ENCODE results near the gene DCDC2. TPM values are rescaled to one million over a fixed set of nuclear protein-coding genes. Genes with fewer than 3 reads are reported as not detected.
A peak's percentile ranks its signal among the peaks of the same experiment; 100 is the strongest.
"Not testable (repeated sequence)": the region's sequence is repeated elsewhere in the genome, so short reads cannot be mapped to it uniquely, and the experiment has no call there.

The DCDC2 gene
- total RNA-seq, 2 experiments from 2014 or later: 0.14 TPM; not detected in 1

- no peak overlapping the region for H3K27ac Mint-ChIP-seq
- DNase-seq (no peak), ATAC-seq (ENCODE audit: low read depth) (no peak)
- H3K9me3 Mint-ChIP-seq: no peaks in the 10 kb centered on the region
- peaks cover 5% of the 10 kb centered on the region for H3K4me1 Mint-ChIP-seq
- H3K27me3 Mint-ChIP-seq: peaks cover 4% of the 10 kb centered on the region
- POLR2A ChIA-PET: no interaction called here
- no peak overlapping the region for H3K4me3 Mint-ChIP-seq
- H3K36me3 Mint-ChIP-seq: no peaks in the 10 kb centered on the region
Observed at GRCh38 chr6:24287239-24287638, 70.6 kb downstream of the DCDC2 start.

- no peak for DNase-seq
- Mint-ChIP-seq H3K27me3 (peaks cover 11% of the 10 kb centered on the region), H3K9me3 (no peaks in the 10 kb centered on the region), H3K36me3 (no peaks in the 10 kb centered on the region), H3K4me1 (peaks cover 5% of the 10 kb centered on the region), H3K27ac (no peak overlapping the region), H3K4me3 (no peak overlapping the region)
- ATAC-seq (ENCODE audit: low read depth): no peak
- POLR2A ChIA-PET: no interaction called here
Observed at GRCh38 chr6:24284006-24284405, 73.9 kb downstream of the DCDC2 start.

DNA sequence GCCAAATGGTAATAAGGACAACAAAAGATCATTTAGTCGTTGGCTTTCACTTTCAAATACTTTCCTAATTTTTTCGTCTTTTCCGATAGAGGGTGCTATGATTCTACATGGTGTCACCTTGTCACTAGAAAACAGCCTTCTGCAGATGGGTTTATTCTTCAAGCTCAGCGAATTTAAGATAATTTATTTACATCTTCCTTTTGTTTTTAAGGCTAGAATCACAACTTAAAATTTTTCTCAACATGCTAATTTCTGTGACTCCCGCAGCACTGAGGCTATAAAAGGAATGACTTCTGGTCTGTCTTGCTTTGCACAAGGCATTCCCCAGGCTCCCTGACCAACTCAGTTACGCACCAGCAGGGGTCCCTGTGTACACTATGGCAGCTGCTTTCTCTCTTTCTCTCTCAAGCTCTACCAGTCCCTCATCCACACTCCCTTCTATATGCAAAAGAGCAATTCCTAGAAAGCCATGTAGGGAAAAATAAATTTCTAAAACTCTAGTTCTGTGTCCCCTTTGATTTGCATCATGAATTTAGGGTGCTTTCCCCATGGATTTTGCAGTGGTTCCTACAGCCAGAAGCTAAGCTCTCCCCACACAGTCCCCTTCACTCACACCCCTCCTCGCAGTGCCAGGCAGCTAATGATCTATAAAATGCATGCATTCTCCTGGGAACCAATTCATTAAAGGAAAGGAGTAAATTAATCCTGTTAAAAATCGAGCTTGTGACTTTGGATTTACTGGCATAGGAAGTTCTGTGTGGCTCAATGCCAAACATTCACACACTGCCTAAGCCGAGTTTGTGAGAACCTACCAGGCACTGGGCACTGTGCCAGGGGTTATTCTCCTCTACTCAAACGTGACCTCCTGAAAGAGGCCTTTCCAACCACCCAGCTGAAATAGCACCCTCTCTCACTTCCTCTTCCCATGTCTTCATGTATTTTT, 74.5 kb downstream of the DCDC2 start:
- H3K4me1 Mint-ChIP-seq: peaks cover 5% of the 10 kb centered on the region
- POLR2A ChIA-PET: no interaction called here
- no peak for DNase-seq
- peak overlapping the region; percentile 47 for H3K4me3 Mint-ChIP-seq
- H3K27me3 Mint-ChIP-seq: peaks cover 11% of the 10 kb centered on the region
- H3K27ac Mint-ChIP-seq: no peak overlapping the region
- H3K36me3 Mint-ChIP-seq: no peaks in the 10 kb centered on the region
- H3K9me3 Mint-ChIP-seq: no peaks in the 10 kb centered on the region
- peak; percentile 90 for ATAC-seq (ENCODE audit: low read depth)

DNA sequence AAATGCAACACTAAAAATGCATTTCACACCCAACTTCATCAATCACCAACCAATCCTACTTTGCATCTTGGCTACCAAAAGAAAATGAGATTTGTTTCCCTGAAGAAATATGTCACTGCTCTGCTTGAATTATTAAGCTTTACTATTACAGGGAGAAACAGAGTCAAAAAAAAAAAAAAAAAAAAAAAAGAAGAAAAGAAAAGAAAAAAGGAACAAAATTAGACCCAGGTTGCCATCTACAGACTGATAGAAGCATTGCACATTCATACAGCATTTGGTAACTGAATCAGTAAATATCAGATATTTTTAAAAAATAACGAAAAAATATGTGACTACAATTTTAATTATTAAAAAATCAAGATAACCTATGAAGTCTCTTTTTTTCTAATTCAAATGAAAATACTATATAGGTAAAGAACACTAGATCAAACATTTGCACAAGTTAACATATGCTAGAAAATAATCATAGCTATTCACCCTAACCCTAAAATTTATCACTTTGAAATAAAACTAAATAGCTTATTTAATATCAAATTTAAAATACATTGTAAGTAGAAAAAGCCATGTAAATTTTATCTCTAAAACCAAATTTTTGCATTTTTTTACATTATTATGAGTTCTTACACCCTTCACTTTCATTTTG, 83.3 kb downstream of the DCDC2 start:
- no peaks in the 10 kb centered on the region for H3K36me3 Mint-ChIP-seq
- no peak overlapping the region for H3K27ac Mint-ChIP-seq
- no peak for DNase-seq
- POLR2A ChIA-PET: no interaction called here
- no peak for ATAC-seq (ENCODE audit: low read depth)
- H3K9me3 Mint-ChIP-seq: no peaks in the 10 kb centered on the region
- H3K4me3 Mint-ChIP-seq: no peak overlapping the region
- H3K4me1 Mint-ChIP-seq: no peaks in the 10 kb centered on the region
- H3K27me3 Mint-ChIP-seq: peaks cover 16% of the 10 kb centered on the region

GRCh38 chr6:24273096-24273870, 84.6 kb downstream of the DCDC2 start:
- DNase-seq (no peak), ATAC-seq (ENCODE audit: low read depth) (no peak)
- no peaks in the 10 kb centered on the region for H3K36me3 Mint-ChIP-seq
- POLR2A ChIA-PET: no interaction called here
- no peak overlapping the region for H3K4me3 Mint-ChIP-seq
- H3K9me3 Mint-ChIP-seq: no peaks in the 10 kb centered on the region
- H3K4me1 Mint-ChIP-seq: no peaks in the 10 kb centered on the region
- no peak overlapping the region for H3K27ac Mint-ChIP-seq
- peaks cover 18% of the 10 kb centered on the region for H3K27me3 Mint-ChIP-seq

DNA sequence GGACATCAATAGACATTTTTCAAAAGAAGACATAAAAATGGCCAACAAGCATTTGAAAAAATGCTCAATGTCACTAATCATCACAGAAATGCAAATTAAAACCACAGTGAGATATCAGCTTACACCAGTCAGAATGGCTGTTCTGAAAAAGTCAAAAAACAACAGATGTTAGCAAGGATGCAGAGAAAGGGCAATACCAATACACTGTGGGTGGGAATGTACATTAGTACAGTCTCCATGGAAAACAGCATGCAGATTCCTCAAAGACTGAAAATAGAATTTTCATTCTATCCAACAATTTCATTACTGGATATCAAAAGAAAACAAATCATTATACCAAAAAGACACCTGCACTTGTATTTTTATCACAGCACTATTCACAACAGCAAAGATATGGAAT, 85.3 kb downstream of the DCDC2 start:
- no peaks in the 10 kb centered on the region for H3K9me3 Mint-ChIP-seq

GRCh38 chr6:24272148-24272547, 85.7 kb downstream of the DCDC2 start:
- no peaks in the 10 kb centered on the region for H3K36me3 Mint-ChIP-seq
- no peak for ATAC-seq (ENCODE audit: low read depth)
- POLR2A ChIA-PET: no interaction called here
- H3K4me3 Mint-ChIP-seq: no peak overlapping the region
- H3K27me3 Mint-ChIP-seq: peaks cover 11% of the 10 kb centered on the region
- H3K9me3 Mint-ChIP-seq: no peaks in the 10 kb centered on the region
- H3K4me1 Mint-ChIP-seq: no peaks in the 10 kb centered on the region
- H3K27ac Mint-ChIP-seq: no peak overlapping the region
- DNase-seq: no peak

More for the DNA sequence above, 85.3 kb downstream of the DCDC2 start:
- DNase-seq (no peak), ATAC-seq (ENCODE audit: low read depth) (no peak)
- POLR2A ChIA-PET: no interaction called here
- H3K4me3 Mint-ChIP-seq: no peak overlapping the region
- peaks cover 15% of the 10 kb centered on the region for H3K27me3 Mint-ChIP-seq
- H3K4me1 Mint-ChIP-seq: no peaks in the 10 kb centered on the region
- H3K36me3 Mint-ChIP-seq: no peaks in the 10 kb centered on the region
- no peak overlapping the region for H3K27ac Mint-ChIP-seq

GRCh38 chr6:24270011-24270410, 87.8 kb downstream of the DCDC2 start:
- peaks cover 13% of the 10 kb centered on the region for H3K27me3 Mint-ChIP-seq
- H3K4me1 Mint-ChIP-seq: no peaks in the 10 kb centered on the region
- POLR2A ChIA-PET: no interaction called here
- no peak overlapping the region for H3K27ac Mint-ChIP-seq
- DNase-seq (no peak), ATAC-seq (ENCODE audit: low read depth) (no peak)
- H3K9me3 Mint-ChIP-seq: no peaks in the 10 kb centered on the region
- H3K36me3 Mint-ChIP-seq: no peaks in the 10 kb centered on the region
- no peak overlapping the region for H3K4me3 Mint-ChIP-seq

DNA sequence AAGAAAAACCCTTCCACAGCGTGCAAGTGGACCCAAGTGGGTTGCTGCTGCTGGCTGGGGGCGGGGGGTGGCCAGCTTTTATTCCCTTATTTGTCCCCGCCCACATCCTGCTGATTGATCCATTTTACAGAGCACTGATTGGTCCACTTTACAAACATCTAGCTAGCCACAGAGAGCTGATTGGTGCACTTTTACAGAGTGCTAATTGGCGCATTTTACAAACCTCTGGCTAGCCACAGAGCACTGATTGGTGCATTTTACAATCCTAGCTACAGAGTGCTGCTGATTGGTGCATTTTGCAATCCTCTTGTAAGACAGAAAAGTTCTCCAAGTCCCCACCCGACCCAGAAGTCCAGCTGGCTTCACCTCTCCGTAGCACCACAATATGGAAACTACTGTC, 99.6 kb downstream of the DCDC2 start:
- H3K27me3 Mint-ChIP-seq: peaks cover 11% of the 10 kb centered on the region
- H3K9me3 Mint-ChIP-seq; H3K4me3 Mint-ChIP-seq; POLR2A ChIA-PET; H3K4me1 Mint-ChIP-seq; H3K27ac Mint-ChIP-seq; ATAC-seq (ENCODE audit: low read depth); DNase-seq; H3K36me3 Mint-ChIP-seq: not testable (repeated sequence)

DNA sequence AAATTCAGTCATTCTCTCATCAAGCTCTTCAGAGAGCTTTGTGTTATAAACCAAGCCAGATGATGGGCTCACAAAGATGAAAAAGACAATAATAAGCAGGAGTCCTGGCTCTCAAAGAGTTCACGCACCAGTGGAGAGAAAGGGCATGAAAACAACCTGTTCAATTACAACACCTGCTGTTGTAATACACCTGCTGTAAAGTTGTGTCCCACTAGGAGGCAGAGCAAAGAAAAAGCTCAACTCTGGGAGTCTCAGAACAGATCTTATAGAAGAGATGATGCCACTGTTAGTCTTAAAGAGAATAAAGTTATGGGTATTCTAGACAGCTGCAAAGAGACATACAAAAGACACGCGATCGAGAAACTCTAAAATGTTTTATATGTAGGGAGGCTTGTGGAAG, 100.6 kb downstream of the DCDC2 start:
- DNase-seq: no peak
- POLR2A ChIA-PET: no interaction called here
- Mint-ChIP-seq H3K4me1 (no peaks in the 10 kb centered on the region), H3K36me3 (no peaks in the 10 kb centered on the region), H3K4me3 (no peak overlapping the region), H3K27me3 (peaks cover 11% of the 10 kb centered on the region), H3K27ac (no peak overlapping the region), H3K9me3 (peaks cover 2% of the 10 kb centered on the region)
- ATAC-seq (ENCODE audit: low read depth): no peak

GRCh38 chr6:24255676-24256075, 102.2 kb downstream of the DCDC2 start:
- Mint-ChIP-seq H3K4me3 (no peak overlapping the region), H3K27ac (no peak overlapping the region), H3K4me1 (no peaks in the 10 kb centered on the region), H3K36me3 (no peaks in the 10 kb centered on the region), H3K27me3 (peaks cover 5% of the 10 kb centered on the region), H3K9me3 (peaks cover 2% of the 10 kb centered on the region)
- POLR2A ChIA-PET: no interaction called here
- no peak for ATAC-seq (ENCODE audit: low read depth)
- no peak for DNase-seq

DNA sequence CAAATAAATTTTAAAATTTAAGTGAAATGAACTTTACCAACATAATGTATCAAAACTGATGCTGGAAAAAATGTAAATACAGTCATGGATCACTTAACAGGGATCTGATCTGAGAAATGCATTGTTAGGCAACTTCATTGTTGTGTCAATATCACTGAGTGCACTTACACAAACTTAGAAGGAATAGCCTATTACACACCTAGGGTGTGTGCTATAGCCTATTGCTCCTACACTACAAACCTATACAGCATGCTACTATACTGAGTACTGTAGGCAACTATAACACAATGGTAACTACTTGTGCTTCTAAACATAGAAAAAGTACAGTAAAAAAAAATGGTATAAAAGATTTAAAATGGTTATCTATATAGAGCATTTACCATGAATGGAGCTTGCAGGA, 104.5 kb downstream of the DCDC2 start:
- Mint-ChIP-seq H3K36me3 (no peaks in the 10 kb centered on the region), H3K27me3 (peaks cover 3% of the 10 kb centered on the region), H3K9me3 (peaks cover 2% of the 10 kb centered on the region), H3K27ac (no peak overlapping the region), H3K4me1 (no peaks in the 10 kb centered on the region), H3K4me3 (no peak overlapping the region)
- POLR2A ChIA-PET: no interaction called here
- no peak for DNase-seq
- ATAC-seq (ENCODE audit: low read depth): no peak

DNA sequence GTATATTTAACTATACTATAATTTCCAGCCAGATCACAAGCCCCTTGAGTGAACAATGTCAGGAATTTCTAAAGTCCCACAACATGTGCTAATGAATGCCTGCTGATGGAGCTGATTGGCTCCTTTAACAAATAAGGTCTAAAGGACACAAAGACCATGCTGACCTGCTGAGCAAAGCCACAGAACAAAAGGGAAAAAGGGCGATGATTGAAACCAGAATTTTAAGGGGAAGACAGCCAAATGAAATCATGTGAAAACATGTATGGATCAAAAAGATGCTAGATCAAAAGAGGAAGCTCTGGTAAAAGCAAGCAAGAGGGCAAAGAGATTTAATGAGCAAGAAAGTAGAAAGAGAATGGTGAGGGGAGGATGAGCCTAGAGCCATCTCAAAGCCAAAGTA, 105.6 kb downstream of the DCDC2 start:
- H3K36me3 Mint-ChIP-seq: no peaks in the 10 kb centered on the region
- H3K27me3 Mint-ChIP-seq: peaks cover 3% of the 10 kb centered on the region
- no peak for DNase-seq
- POLR2A ChIA-PET: no interaction called here
- no peak overlapping the region for H3K27ac Mint-ChIP-seq
- no peaks in the 10 kb centered on the region for H3K4me1 Mint-ChIP-seq
- peaks cover 2% of the 10 kb centered on the region for H3K9me3 Mint-ChIP-seq
- no peak overlapping the region for H3K4me3 Mint-ChIP-seq
- no peak for ATAC-seq (ENCODE audit: low read depth)

All from activated naive CD8-positive, alpha-beta T cell treated with anti-CD3 and anti-CD28 coated beads, Interleukin-2, amount 10 ng/mL, durations not matched to agents 7 days and 5 days (primary cell).